Pancreas (tissue), 10 donors: ENCODE results near the gene MANF. TPM values are rescaled to one million over a fixed set of nuclear protein-coding genes. Genes with fewer than 3 reads are reported as not detected.

ENCODE experiments used
- ATAC-seq, 4 donors: fragments of 200-7000 bp; cut with Tn5 transposase; one replicate each; pipeline versions ENCODE4 v1.8.0 to v1.9.1; 2020; ENCODE audit warnings: mild to moderate bottlenecking in 4 of 4, moderate library complexity in 4 of 4
- DNase-seq, 6 donors: peaks; one replicate each; pipeline ENCODE4 v3.0.0-alpha.2; 2020
- FAIRE-seq: peaks from 2 replicates; lab custom pipeline; 2012; peaks lifted over from hg19 to GRCh38; lab: Jason Lieb, UNC
- H3K27ac ChIP-seq, 4 donors: fragments of 200-600 bp; sonication (generic); 1 replicate in 3 of 4; 2 replicates in 1 of 4; pipeline versions ENCODE4 v1.5.0 to v1.8.0; 2020
- H3K27me3 ChIP-seq, 4 donors: fragments of 200-600 bp; one replicate each; pipeline ENCODE4 v1.8.0; 2021
- H3K36me3 ChIP-seq, 3 donors: fragments of 200-600 bp; sonication (generic) in 1 of 3; one replicate each; pipeline versions ENCODE4 v1.5.0 to v1.8.0; 2020 to 2021
- H3K4me1 ChIP-seq, 3 donors: fragments of 200-600 bp; one replicate each; pipeline ENCODE4 v1.8.0; 2021
- H3K4me3 ChIP-seq, 4 donors: fragments of 200-600 bp; sonication (generic) in 2 of 4; one replicate each; pipeline versions ENCODE4 v1.5.0 to v1.8.0; 2020 to 2021
- H3K9me3 ChIP-seq, 4 donors: fragments of 200-600 bp; one replicate each; pipeline ENCODE4 v1.8.0; 2021
- WGBS, 2 donors: extraction: QIAGEN DNeasy Blood & Tissue Kit; methylation state at CpG; one replicate each; pipeline ENCODE4 v1.1.7; 2013; 5-methylcytosine and 5-hydroxymethylcytosine counted together
- intact Hi-C, 3 donors: fragments of 100-400 bp; cut with DNase I; formaldehyde crosslinking; loops; one replicate each; pipeline versions ENCODE4 v1.11.1 to v1.14.2; 2022
- polyA plus RNA-seq, 2 donors: library from polyadenylated mRNA; stranded (reverse); fragments of 200-250 nt; gene quantifications; one replicate each; pipeline ENCODE4 v1.2.3, GENCODE V29; 2013
- total RNA-seq, 6 donors: library from RNA; stranded (reverse); fragmentation: NEBNext Ultra II Directional in 4 of 6; extraction: Animal tissue kit (Norgen Biotek cat#: 25700) in 4 of 6; gene quantifications; one replicate each; pipeline versions ENCODE4 v1.2.1 to v1.2.4, GENCODE V29; 2021 to 2023
- TF ChIP-seq, protein P1 (sequence below), 4 donors: fragments of 200-600 bp; sonication (generic) in 3 of 4; IDR thresholded peaks; one replicate each; pipeline versions ENCODE4 v1.5.0 to v1.8.0; 2021; ENCODE audit warnings: antibody characterized with exemption in 4 of 4
- donor health status: healthy with polysubstance abuse.
- donor health status: DM: no; HTN: no; CAD: no; lungs with moderate emphysema.
- donor health status: DM: no; HTN: no; CAD: no.
- donor health status: control.
- donor health status: control.
- donor health status: Bipolar disorder and iron deficiency.
- donor health status: DM: yes; HTN: yes; CAD: no.
- donor health status: DM: no; HTN: no; CAD: no.
- donor health status: DM: no; HTN: no; CAD: no.
- donor health status: DM: yes; HTN: yes; CAD: no.

Gene MANF
- total and polyA plus RNA-seq, 8 donors, result 30.6 to 74.4 (median 51.6) TPM

DNA sequence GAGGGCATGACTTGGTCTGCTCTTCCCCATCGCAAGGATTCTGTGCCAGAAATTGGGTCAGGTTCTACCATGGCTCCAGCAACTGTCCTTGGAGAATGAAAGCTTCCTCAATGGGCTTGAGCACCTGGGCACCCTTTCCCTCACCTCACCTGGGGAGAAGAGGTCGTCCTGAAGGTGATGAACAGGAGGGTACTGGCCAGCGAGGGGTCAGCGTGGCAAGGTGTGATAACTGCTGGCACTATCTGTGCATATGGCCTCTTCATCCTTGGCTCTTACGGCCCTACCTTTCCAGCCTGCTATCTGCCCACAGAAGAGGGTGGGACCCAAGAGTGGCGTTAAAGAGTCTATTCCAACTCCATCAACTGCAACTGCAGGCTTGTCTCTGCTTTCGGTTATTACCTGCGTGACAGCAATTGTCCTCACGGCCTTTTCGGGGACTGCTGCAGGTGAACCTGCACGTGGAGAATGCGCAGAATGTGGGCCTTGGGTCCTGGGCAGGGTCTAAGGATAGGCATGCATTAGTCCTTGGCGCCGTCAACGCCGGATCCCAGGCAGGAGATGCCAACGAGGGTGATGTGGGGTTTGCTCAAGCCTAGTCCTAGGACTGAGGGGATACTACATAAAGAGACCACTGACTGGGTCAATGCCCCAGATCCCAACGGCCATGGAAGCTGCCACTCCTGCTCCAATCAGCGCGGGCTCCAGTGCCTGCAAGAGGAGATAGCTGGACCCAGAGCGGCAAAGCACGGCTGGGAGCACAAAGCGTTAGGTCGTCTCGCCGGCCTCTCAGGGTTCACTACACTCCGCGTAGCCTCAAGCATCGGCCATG, 5.4 kb downstream of the MANF start:
- H3K27ac ChIP-seq, result peak overlapping the region; percentile 64 to 80 (median 70)
- WGBS, 2 donors, result 22 to 24% methylated on average over 29 of the region's 29 CpGs
- no peaks in the 10 kb centered on the region for H3K27me3 ChIP-seq
- peaks cover 38 to 62% (median 54%) of the 10 kb centered on the region in 3 donors for H3K4me1 ChIP-seq
- peak in 3 of 4 donors; percentile 1 to 2 (median 1) for ATAC-seq
- no peak for FAIRE-seq
- intact Hi-C loops, result loop anchor here in 1 of 3 donors (10.0 kb wide), 1 partner anchor 414 kb away; no protein-coding TSS in a partner anchor
- peak overlapping the region in 3 of 4 donors; percentile 63 to 88 (median 79) for H3K4me3 ChIP-seq
- TF ChIP-seq, protein P1, sequence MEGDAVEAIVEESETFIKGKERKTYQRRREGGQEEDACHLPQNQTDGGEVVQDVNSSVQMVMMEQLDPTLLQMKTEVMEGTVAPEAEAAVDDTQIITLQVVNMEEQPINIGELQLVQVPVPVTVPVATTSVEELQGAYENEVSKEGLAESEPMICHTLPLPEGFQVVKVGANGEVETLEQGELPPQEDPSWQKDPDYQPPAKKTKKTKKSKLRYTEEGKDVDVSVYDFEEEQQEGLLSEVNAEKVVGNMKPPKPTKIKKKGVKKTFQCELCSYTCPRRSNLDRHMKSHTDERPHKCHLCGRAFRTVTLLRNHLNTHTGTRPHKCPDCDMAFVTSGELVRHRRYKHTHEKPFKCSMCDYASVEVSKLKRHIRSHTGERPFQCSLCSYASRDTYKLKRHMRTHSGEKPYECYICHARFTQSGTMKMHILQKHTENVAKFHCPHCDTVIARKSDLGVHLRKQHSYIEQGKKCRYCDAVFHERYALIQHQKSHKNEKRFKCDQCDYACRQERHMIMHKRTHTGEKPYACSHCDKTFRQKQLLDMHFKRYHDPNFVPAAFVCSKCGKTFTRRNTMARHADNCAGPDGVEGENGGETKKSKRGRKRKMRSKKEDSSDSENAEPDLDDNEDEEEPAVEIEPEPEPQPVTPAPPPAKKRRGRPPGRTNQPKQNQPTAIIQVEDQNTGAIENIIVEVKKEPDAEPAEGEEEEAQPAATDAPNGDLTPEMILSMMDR (IDR thresholded peaks at IDR 0.05), result peak in 2 of 4 donors; percentile 82 to 85
- H3K36me3 ChIP-seq, result peaks cover 0 to 21% (median 8%) of the 10 kb centered on the region in 3 donors
- DNase-seq, result peak in 1 of 6 donors; percentile 39
- H3K9me3 ChIP-seq, result no peaks in the 10 kb centered on the region

DNA sequence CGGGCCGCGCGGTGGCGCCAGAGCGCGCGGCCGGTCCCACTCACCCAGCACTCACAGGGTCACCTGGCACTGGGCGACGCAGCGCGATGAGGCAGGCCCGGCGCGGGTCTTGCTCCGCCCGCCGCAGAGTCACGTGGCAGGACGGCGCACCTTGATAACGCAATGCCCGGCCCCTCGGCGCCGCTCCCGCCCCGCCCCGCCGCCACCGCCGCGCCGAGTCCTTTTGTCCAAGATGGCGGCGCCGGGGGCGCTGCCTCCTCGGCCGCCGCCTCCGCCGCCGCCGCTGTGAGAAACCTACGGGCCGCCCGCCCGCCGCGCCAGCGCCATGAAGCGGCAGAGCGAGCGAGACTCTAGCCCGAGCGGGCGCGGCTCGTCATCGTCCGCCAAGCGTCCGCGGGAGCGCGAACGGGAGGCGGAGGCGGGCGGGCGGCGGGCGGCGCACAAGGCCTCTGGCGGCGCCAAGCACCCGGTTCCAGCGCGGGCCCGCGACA, 6.0 kb downstream of the MANF start, which contains the start of gene RBM15B:
TSS of gene RBM15B (plus strand) at position 211 of the 491 bp plus-strand sequence. CDS start at position 326, 115 bp downstream.
- TF ChIP-seq, protein P1 (IDR thresholded peaks at IDR 0.05), result peak in 2 of 4 donors; percentile 82 to 95
- Histone ChIP-seq H3K36me3 (peaks cover 0 to 27% (median 8%) of the 10 kb centered on the region in 3 donors), H3K9me3 (no peaks in the 10 kb centered on the region), H3K27me3 (no peaks in the 10 kb centered on the region), H3K4me1 (peaks cover 38 to 62% (median 53%) of the 10 kb centered on the region in 3 donors), H3K27ac (peak within 1 kb of the TSS; percentile 69 to 80 (median 72)), H3K4me3 (peak within 1 kb of the TSS; percentile 60 to 88 (median 71))
- 0% methylated on average over 52 to 83 of the region's 83 CpGs for WGBS, 2 donors
- ATAC-seq, result peak; percentile 91 to 95 (median 94)
- peak; percentile 98 to 99 (median 98) for DNase-seq
- no peak for FAIRE-seq
- intact Hi-C loops, result loop anchor here in 1 of 3 donors (10.0 kb wide), 1 partner anchor 414 kb away; no protein-coding TSS in a partner anchor

GRCh38 chr3:51391566-51392354, 6.7 kb downstream of the MANF start:
- peak; percentile 22 to 86 (median 56) for DNase-seq
- Histone ChIP-seq H3K36me3 (peaks cover 0 to 34% (median 15%) of the 10 kb centered on the region in 3 donors), H3K4me3 (peak overlapping the region; percentile 60 to 88 (median 71)), H3K27ac (peak overlapping the region; percentile 69 to 80 (median 72)), H3K27me3 (no peaks in the 10 kb centered on the region), H3K9me3 (no peaks in the 10 kb centered on the region), H3K4me1 (peaks cover 38 to 59% (median 46%) of the 10 kb centered on the region in 3 donors)
- peak in 1 of 4 donors; percentile 18 for ATAC-seq
- WGBS, 2 donors, result 2 to 3% methylated on average over 59 to 115 of the region's 115 CpGs
- TF ChIP-seq, protein P1 (IDR thresholded peaks at IDR 0.05), result no peak
- no peak for FAIRE-seq
- intact Hi-C loops, result loop anchor here in 1 of 3 donors (10.0 kb wide), 1 partner anchor 413 kb away; no protein-coding TSS in a partner anchor

DNA sequence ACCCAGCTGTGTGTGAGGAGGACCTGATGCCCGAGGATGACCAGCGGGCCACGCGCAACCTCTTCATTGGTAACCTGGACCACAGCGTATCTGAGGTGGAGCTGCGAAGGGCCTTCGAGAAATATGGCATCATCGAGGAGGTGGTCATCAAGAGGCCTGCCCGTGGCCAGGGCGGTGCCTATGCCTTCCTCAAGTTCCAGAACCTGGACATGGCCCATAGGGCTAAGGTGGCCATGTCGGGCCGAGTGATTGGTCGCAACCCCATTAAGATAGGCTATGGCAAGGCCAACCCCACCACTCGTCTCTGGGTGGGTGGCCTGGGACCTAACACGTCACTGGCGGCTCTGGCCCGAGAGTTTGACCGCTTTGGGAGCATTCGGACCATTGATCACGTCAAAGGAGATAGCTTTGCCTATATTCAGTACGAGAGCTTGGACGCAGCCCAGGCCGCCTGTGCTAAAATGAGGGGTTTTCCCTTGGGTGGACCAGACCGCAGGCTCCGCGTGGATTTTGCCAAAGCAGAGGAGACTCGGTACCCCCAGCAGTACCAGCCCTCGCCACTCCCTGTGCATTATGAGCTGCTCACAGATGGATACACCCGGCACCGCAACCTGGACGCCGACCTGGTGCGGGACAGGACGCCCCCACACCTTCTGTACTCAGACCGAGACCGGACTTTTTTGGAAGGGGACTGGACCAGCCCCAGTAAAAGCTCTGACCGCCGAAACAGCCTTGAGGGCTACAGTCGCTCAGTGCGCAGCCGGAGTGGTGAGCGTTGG, 7.5 kb downstream of the MANF start:
- Histone ChIP-seq H3K27me3 (no peaks in the 10 kb centered on the region), H3K27ac (peak overlapping the region in 3 of 4 donors; percentile 69 to 80 (median 70)), H3K4me1 (peaks cover 38 to 52% (median 41%) of the 10 kb centered on the region in 3 donors), H3K9me3 (no peaks in the 10 kb centered on the region), H3K4me3 (peak overlapping the region; percentile 60 to 88 (median 71)), H3K36me3 (peaks cover 0 to 40% (median 16%) of the 10 kb centered on the region in 3 donors)
- TF ChIP-seq, protein P1 (IDR thresholded peaks at IDR 0.05), result no peak
- DNase-seq, result peak in 3 of 6 donors; percentile 38 to 58 (median 46)
- no peak for FAIRE-seq
- 78 to 89% methylated on average over 42 of the region's 42 CpGs for WGBS, 2 donors
- ATAC-seq, result no peak
- intact Hi-C loops, result loop anchor here in 1 of 3 donors (10.0 kb wide), 1 partner anchor 412 kb away; no protein-coding TSS in a partner anchor
